HepG2 (cell line): ENCODE results near the gene SLC28A1. TPM values are rescaled to one million over a fixed set of nuclear protein-coding genes. Genes with fewer than 3 reads are reported as not detected.

Source experiments
- SNAPC2 ChIP-seq: sonication (generic); formaldehyde crosslinking; IDR thresholded peaks from 2 replicates; pipeline ENCODE4 v1.8.1; 2022; ENCODE audit warnings: mild to moderate bottlenecking, missing genetic modification reagents
- TBL1XR1 ChIP-seq: fragments of 150-350 bp; IDR thresholded peaks from 2 replicates; pipeline ENCODE4 v1.6.1; 2014; ENCODE audit warnings: borderline replicate concordance, low read length; ENCODE audit not compliant: partially characterized antibody
- ZNF430 ChIP-seq: sonication (generic); formaldehyde crosslinking; IDR thresholded peaks from 2 replicates; pipeline ENCODE4 v1.9.0; 2021; ENCODE audit warnings: mild to moderate bottlenecking, missing genetic modification reagents
- ZNF678 ChIP-seq: sonication (generic); formaldehyde crosslinking; IDR thresholded peaks from 2 replicates; pipeline ENCODE4 v1.4.0; 2020; ENCODE audit warnings: mild to moderate bottlenecking, missing genetic modification reagents
- ZSCAN9 ChIP-seq: IDR thresholded peaks from 2 replicates; pipeline ENCODE4 v1.6.1; 2016; ENCODE audit warnings: borderline replicate concordance
- polyA plus RNA-seq, 8 experiments: library from polyadenylated mRNA; depleted of rRNA in 3 of 8; stranded (reverse) in 7 of 8; unstranded in 1 of 8; fragments of >200 nt; fragmentation: Illumina TruSeq in 4 of 8; extraction: Trizol in 4 of 8; gene quantifications; 2 replicates each; pipeline versions ENCODE4 v1.2.1 to v1.2.3, GENCODE V29; 2011 to 2016; ENCODE audit warnings: low read depth in 4 of 8, missing spikeins in 1 of 8, mixed read lengths in 1 of 8; ENCODE audit not compliant: insufficient read depth in 1 of 8
- total RNA-seq, 5 experiments: library from RNA; depleted of rRNA; stranded (reverse); fragments of >200 nt; fragmentation: Illumina TruSeq; extraction: Trizol; gene quantifications; 2 replicates each; pipeline ENCODE4 v1.2.3, GENCODE V29; 2016; ENCODE audit warnings: low read depth in 1 of 5
- TF ChIP-seq, protein P1 (sequence below): sonication (generic); formaldehyde crosslinking; IDR thresholded peaks from 2 replicates; pipeline ENCODE4 v1.5.0; 2020; ENCODE audit warnings: mild to moderate bottlenecking, missing genetic modification reagents, borderline replicate concordance
- TF ChIP-seq, protein P2 (sequence below): IDR thresholded peaks from 2 replicates; pipeline ENCODE4 v1.4.0; 2020; ENCODE audit warnings: mild to moderate bottlenecking, missing genetic modification reagents
- TF ChIP-seq, protein P3 (sequence below): sonication (generic); formaldehyde crosslinking; IDR thresholded peaks from 2 replicates; pipeline ENCODE4 v1.5.0; 2020; ENCODE audit warnings: missing genetic modification reagents

SLC28A1 gene
- total and polyA plus RNA-seq, 2 of the 13 experiments (the other 11 are each of a cell fraction or from before 2014, with no cell fraction given), result 0.31 to 5.8 TPM

DNA sequence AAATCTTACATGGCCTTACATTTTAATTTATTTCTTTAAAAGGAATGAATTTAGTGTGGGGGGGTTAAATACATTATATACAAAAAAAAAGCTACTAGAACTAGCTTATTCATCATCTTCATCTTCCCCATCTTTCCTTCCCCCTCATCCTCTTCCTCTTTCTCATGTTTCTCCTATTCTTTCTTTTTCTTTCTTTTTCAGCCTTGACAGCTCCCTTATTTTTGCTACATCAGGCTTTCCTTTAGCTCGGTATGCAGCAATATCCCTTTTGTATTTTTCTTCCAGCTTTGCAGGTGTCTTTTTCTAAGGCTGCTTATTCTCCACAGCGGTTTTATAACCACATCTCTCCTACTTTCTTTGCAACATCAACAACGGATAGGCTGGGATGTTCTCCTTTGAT, 55.9 kb downstream of the SLC28A1 start (continued):
- TF ChIP-seq, protein P1, sequence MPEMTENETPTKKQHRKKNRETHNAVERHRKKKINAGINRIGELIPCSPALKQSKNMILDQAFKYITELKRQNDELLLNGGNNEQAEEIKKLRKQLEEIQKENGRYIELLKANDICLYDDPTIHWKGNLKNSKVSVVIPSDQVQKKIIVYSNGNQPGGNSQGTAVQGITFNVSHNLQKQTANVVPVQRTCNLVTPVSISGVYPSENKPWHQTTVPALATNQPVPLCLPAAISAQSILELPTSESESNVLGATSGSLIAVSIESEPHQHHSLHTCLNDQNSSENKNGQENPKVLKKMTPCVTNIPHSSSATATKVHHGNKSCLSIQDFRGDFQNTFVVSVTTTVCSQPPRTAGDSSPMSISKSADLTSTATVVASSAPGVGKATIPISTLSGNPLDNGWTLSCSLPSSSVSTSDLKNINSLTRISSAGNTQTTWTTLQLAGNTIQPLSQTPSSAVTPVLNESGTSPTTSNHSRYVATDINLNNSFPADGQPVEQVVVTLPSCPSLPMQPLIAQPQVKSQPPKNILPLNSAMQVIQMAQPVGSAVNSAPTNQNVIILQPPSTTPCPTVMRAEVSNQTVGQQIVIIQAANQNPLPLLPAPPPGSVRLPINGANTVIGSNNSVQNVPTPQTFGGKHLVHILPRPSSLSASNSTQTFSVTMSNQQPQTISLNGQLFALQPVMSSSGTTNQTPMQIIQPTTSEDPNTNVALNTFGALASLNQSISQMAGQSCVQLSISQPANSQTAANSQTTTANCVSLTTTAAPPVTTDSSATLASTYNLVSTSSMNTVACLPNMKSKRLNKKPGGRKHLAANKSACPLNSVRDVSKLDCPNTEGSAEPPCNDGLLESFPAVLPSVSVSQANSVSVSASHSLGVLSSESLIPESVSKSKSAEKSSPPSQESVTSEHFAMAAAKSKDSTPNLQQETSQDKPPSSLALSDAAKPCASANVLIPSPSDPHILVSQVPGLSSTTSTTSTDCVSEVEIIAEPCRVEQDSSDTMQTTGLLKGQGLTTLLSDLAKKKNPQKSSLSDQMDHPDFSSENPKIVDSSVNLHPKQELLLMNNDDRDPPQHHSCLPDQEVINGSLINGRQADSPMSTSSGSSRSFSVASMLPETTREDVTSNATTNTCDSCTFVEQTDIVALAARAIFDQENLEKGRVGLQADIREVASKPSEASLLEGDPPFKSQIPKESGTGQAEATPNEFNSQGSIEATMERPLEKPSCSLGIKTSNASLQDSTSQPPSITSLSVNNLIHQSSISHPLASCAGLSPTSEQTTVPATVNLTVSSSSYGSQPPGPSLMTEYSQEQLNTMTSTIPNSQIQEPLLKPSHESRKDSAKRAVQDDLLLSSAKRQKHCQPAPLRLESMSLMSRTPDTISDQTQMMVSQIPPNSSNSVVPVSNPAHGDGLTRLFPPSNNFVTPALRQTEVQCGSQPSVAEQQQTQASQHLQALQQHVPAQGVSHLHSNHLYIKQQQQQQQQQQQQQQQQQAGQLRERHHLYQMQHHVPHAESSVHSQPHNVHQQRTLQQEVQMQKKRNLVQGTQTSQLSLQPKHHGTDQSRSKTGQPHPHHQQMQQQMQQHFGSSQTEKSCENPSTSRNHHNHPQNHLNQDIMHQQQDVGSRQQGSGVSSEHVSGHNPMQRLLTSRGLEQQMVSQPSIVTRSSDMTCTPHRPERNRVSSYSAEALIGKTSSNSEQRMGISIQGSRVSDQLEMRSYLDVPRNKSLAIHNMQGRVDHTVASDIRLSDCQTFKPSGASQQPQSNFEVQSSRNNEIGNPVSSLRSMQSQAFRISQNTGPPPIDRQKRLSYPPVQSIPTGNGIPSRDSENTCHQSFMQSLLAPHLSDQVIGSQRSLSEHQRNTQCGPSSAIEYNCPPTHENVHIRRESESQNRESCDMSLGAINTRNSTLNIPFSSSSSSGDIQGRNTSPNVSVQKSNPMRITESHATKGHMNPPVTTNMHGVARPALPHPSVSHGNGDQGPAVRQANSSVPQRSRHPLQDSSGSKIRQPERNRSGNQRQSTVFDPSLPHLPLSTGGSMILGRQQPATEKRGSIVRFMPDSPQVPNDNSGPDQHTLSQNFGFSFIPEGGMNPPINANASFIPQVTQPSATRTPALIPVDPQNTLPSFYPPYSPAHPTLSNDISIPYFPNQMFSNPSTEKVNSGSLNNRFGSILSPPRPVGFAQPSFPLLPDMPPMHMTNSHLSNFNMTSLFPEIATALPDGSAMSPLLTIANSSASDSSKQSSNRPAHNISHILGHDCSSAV (CRISPR knock-in tag), result no peak
- TF ChIP-seq TBL1XR1 (no peak), SNAPC2 (CRISPR knock-in tag) (no peak), ZNF678 (CRISPR knock-in tag) (no peak), ZNF430 (CRISPR knock-in tag) (no peak), ZSCAN9 (CRISPR knock-in tag) (no peak)
- TF ChIP-seq, protein P2, sequence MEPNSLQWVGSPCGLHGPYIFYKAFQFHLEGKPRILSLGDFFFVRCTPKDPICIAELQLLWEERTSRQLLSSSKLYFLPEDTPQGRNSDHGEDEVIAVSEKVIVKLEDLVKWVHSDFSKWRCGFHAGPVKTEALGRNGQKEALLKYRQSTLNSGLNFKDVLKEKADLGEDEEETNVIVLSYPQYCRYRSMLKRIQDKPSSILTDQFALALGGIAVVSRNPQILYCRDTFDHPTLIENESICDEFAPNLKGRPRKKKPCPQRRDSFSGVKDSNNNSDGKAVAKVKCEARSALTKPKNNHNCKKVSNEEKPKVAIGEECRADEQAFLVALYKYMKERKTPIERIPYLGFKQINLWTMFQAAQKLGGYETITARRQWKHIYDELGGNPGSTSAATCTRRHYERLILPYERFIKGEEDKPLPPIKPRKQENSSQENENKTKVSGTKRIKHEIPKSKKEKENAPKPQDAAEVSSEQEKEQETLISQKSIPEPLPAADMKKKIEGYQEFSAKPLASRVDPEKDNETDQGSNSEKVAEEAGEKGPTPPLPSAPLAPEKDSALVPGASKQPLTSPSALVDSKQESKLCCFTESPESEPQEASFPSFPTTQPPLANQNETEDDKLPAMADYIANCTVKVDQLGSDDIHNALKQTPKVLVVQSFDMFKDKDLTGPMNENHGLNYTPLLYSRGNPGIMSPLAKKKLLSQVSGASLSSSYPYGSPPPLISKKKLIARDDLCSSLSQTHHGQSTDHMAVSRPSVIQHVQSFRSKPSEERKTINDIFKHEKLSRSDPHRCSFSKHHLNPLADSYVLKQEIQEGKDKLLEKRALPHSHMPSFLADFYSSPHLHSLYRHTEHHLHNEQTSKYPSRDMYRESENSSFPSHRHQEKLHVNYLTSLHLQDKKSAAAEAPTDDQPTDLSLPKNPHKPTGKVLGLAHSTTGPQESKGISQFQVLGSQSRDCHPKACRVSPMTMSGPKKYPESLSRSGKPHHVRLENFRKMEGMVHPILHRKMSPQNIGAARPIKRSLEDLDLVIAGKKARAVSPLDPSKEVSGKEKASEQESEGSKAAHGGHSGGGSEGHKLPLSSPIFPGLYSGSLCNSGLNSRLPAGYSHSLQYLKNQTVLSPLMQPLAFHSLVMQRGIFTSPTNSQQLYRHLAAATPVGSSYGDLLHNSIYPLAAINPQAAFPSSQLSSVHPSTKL (CRISPR knock-in tag), result no peak
- TF ChIP-seq, protein P3, sequence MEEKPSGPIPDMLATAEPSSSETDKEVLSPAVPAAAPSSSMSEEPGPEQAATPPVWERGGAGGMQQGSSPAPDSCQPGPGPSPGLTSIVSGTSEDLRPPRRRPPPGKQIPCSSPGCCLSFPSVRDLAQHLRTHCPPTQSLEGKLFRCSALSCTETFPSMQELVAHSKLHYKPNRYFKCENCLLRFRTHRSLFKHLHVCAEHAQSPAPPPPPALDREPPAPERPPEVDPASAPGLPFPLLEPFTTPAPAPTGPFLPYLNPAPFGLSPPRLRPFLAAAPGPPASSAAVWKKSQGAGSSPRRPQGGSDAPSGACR (CRISPR knock-in tag), result no peak
